Colonic mucosa (tissue), 4 donors: ENCODE data around the gene ZNF503. TPM values are rescaled to one million over a fixed set of nuclear protein-coding genes. Genes with fewer than 3 reads are reported as not detected.

Experiments used
- DNase-seq: peaks from one replicate; pipeline ENCODE4 v3.0.0-alpha.2; 2020
- H3K27ac ChIP-seq: fragments of 200-600 bp; one replicate; pipeline ENCODE4 v1.8.0; 2021
- H3K27me3 ChIP-seq: fragments of 200-600 bp; one replicate; pipeline ENCODE4 v1.8.0; 2021
- H3K36me3 ChIP-seq: fragments of 200-600 bp; one replicate; pipeline ENCODE4 v1.8.0; 2021
- H3K4me1 ChIP-seq: fragments of 200-600 bp; one replicate; pipeline ENCODE4 v1.8.0; 2021; ENCODE audit warnings: mild to moderate bottlenecking
- H3K4me3 ChIP-seq: fragments of 200-600 bp; one replicate; pipeline ENCODE4 v1.8.0; 2021
- H3K9ac ChIP-seq, 2 donors: one replicate each; pipeline ENCODE4 v1.7.0; 2013; ENCODE audit warnings: control low read depth in 2 of 2, low read depth in 2 of 2, low read length in 2 of 2
- H3K9me3 ChIP-seq: fragments of 200-600 bp; one replicate; pipeline ENCODE4 v1.8.0; 2021
- CTCF ChIP-seq: fragments of 200-600 bp; IDR thresholded peaks from one replicate; pipeline ENCODE4 v1.8.0; 2022; ENCODE audit warnings: antibody characterized with exemption, mild to moderate bottlenecking
- intact Hi-C: fragments of 100-400 bp; cut with DNase I; formaldehyde crosslinking; loops from one replicate; pipeline ENCODE4 v1.14.1; 2022
- total RNA-seq, 2 donors: library from RNA; stranded (reverse); fragmentation: NEBNext Ultra II Directional in 1 of 2; extraction: Animal tissue kit (Norgen Biotek cat#: 25700) in 1 of 2; gene quantifications; one replicate each; pipeline ENCODE4 v1.2.1, GENCODE V29; 2021
- donor health status: healthy.
- donor health status: DM: no; HTN: no; CAD: no.
- donor health status: DM: no; HTN: no; CAD: no.

ZNF503 gene
- total RNA-seq, 2 donors from 2014 or later, result 3.6 to 8.0 TPM

- intact Hi-C loops, result no loop called here
- no peak for TF ChIP-seq CTCF
- Histone ChIP-seq H3K4me1 (peaks cover 12% of the 10 kb centered on the region), H3K36me3 (no peaks in the 10 kb centered on the region), H3K9ac (no peak overlapping the region), H3K27ac (no peak overlapping the region), H3K27me3 (no peaks in the 10 kb centered on the region), H3K4me3 (no peak overlapping the region), H3K9me3 (no peaks in the 10 kb centered on the region)
- no peak for DNase-seq
Measured at GRCh38 chr10:75355706-75356105, 45.9 kb downstream of the ZNF503 start.

GRCh38 chr10:75353183-75353582 is 48.4 kb downstream of the ZNF503 start:
- H3K9me3 ChIP-seq, result no peaks in the 10 kb centered on the region
- no peak for DNase-seq
- no peak overlapping the region for H3K27ac ChIP-seq
- no peak for TF ChIP-seq CTCF
- H3K4me3 ChIP-seq, result no peak overlapping the region
- H3K4me1 ChIP-seq, result peaks cover 5% of the 10 kb centered on the region
- no peaks in the 10 kb centered on the region for H3K36me3 ChIP-seq
- H3K27me3 ChIP-seq, result no peaks in the 10 kb centered on the region
- intact Hi-C loops, result no loop called here
- H3K9ac ChIP-seq, result no peak overlapping the region

- Histone ChIP-seq H3K27me3 (no peaks in the 10 kb centered on the region), H3K36me3 (no peaks in the 10 kb centered on the region), H3K4me1 (peaks cover 3% of the 10 kb centered on the region), H3K9ac (no peak overlapping the region), H3K9me3 (no peaks in the 10 kb centered on the region), H3K4me3 (no peak overlapping the region), H3K27ac (no peak overlapping the region)
- intact Hi-C loops, result no loop called here
- no peak for TF ChIP-seq CTCF
- no peak for DNase-seq
Measured at GRCh38 chr10:75352650-75353049, 48.9 kb downstream of the ZNF503 start.

GRCh38 chr10:75351637-75352036 is 49.9 kb downstream of the ZNF503 start:
- H3K27ac ChIP-seq, result no peak overlapping the region
- H3K27me3 ChIP-seq, result no peaks in the 10 kb centered on the region
- no peaks in the 10 kb centered on the region for H3K4me1 ChIP-seq
- intact Hi-C loops, result no loop called here
- H3K36me3 ChIP-seq, result no peaks in the 10 kb centered on the region
- TF ChIP-seq CTCF, result no peak
- no peak overlapping the region for H3K9ac ChIP-seq
- DNase-seq, result no peak
- no peak overlapping the region for H3K4me3 ChIP-seq
- H3K9me3 ChIP-seq, result no peaks in the 10 kb centered on the region

GRCh38 chr10:75350791-75351190 is 50.8 kb downstream of the ZNF503 start:
- no peak overlapping the region for H3K4me3 ChIP-seq
- no peak for TF ChIP-seq CTCF
- H3K36me3 ChIP-seq, result no peaks in the 10 kb centered on the region
- H3K9ac ChIP-seq, result no peak overlapping the region
- H3K27me3 ChIP-seq, result no peaks in the 10 kb centered on the region
- intact Hi-C loops, result no loop called here
- DNase-seq, result no peak
- no peaks in the 10 kb centered on the region for H3K4me1 ChIP-seq
- H3K9me3 ChIP-seq, result no peaks in the 10 kb centered on the region
- H3K27ac ChIP-seq, result no peak overlapping the region

Other genes starting within 250 kb of the ZNF503 start
- 100 to 1,000 TPM; 314 to 430 TPM for gene VDAC2, start 191.0 kb downstream of the ZNF503 start, total RNA-seq
- 100 to 1,000 TPM in 1 of 2 donors, 10 to 100 TPM in 1; 62.6 to 117 TPM for gene COMTD1, start 165.8 kb downstream of the ZNF503 start, total RNA-seq
- 1 to 10 TPM; 2.5 to 5.2 TPM for gene LRMDA, start 29.9 kb upstream of the ZNF503 start, total RNA-seq